HG03139 (cell line): Measurements from ENCODE around the gene CRYBB3.
"Not testable (repeated sequence)": the region's sequence is repeated elsewhere in the genome, so short reads cannot be mapped to it uniquely, and the experiment has no call there.

Source experiments
- ATAC-seq: cut with Tn5 transposase; IDR thresholded peaks from one replicate; pipeline ENCODE4 v1.9.1; 2021; ENCODE audit not compliant: unreplicated experiment

Gene CRYBB3

DNA sequence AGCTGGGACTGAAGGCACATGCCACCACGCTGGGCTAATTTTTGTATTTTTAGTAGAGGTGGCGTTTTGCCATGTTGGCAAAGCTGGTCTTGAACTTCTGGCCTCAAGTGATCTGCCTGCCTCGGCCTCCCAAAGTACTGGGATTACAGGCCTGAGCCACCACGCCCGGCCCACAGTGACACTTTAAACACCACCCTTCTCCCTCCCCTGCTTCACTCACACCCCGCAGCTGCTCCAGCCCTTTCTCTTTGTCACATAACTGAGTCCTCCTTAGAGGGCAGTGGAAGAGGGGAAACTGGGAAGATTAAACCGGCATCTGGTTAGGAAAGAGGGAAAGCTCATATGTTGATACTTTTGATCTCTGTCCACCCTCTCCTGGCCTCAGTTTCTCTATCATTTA, 4.9 kb downstream of the CRYBB3 start:
- ATAC-seq: not testable (repeated sequence)

DNA sequence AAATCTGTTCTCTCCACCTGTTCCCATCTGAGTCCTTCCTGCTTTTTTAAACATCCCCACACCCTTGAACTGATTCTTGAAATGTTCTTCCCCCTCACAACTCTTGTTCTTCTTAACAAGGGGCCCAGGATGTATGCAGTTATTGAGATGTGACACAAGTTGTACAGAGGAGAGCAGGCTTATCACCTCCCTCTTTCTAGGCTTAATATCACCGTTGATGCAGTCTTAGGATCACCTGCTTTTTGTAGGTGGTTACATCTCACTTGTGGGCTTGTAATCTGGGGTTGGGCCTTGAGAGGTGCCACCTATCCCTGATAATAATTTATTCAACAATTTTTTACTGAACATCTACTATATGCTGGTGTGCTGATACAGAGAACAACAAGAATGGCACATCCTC, 6.2 kb downstream of the CRYBB3 start:
- ATAC-seq: no peak

DNA sequence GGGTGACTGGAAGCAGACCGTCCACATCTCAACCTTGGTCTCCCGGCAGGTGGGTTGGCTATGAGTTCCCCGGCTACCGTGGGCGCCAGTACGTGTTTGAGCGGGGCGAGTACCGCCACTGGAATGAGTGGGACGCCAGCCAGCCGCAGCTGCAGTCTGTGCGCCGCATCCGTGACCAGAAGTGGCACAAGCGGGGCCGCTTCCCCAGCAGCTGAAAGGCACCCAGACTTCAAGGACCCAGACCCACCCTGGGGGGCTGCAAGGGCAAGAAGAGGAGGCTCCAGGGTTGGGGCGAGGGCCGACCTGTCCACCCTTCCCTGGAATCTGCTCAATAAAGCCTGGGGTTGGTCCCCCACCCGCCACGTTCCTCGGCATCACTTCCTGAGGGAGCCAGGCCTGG, 7.3 kb downstream of the CRYBB3 start:
- ATAC-seq: no peak

DNA sequence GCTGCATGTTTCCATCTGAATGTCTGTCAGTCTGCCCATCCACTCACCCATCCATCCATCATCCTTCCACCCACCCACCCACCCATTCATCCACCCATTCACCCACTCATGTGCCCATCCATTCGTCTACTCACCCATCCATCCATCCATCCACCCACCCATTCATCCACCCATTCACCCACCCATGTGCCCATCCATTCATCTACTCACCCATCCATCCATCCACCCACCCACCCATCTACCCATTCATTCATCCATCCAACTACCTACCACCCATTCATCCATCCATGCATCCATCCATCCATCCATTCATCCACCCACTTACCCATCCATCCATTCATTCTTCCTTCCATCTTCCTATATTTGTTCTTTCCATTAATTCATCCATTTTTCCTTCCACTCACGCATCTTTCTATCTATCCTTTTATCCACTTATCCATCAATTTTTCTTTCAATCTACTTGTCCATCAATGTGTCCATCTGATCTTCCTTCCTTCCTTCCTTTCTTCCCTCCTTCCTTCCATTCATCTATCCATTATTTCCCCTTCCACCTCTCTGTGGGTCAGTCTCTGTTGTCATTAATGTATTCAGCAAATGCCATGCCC, 8.0 kb downstream of the CRYBB3 start:
- no peak for ATAC-seq

DNA sequence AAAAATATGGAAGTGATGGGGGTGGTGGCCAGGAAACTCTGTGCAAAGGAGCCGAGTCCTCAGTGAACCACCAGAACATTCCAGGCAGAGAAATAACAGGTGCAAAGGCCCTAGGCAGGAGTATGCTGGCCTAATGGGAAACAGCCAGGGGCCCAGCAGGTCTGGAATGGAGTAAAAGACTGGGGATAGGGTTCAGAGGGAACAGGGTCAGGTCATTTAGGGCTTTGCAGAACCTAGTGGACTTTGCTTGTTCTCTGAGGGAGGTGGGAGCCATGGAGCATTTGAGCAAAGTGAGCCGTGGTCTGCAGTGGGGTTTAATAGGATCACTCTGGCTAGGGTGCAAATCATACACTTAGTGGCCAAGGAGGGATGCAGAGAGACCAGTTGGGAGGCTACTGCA, 8.7 kb downstream of the CRYBB3 start:
- ATAC-seq: no peak

DNA sequence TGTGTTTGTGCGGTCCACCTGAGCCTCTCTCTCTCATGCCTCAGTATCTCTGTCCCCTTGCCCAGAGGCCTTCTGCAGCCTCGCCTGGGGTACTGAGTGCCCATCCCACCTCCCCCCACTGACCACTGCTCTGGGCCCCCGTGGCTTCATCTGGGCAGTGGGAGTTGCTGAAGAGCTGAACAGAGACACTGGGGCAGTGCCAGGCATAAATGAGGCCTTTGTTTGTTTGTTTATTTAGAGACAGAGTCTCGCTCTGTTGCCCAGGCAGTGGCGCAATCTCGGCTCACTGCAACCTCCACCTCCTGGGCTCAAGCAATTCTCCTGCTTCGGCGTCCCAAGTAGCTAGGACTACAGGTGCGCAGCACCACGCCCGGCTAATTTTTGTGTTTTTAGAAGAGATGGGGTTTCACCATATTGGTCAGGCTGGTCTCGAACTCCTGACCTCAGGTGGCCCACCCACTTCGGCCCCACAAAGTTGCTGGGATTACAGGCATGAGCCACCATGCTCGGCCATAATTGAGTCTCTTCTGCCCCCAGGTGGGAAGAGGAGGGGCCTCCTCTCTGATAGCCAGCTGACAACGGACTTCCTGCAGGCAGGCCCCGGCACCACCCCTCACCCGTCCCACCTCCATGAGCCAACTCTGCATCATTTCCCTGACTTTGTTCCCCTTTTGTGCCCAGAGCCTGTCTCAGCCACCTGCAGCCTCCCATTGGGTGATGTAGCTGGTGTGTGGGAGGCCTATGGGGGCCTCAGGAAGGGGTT, 9.3 kb downstream of the CRYBB3 start:
- ATAC-seq: no peak

DNA sequence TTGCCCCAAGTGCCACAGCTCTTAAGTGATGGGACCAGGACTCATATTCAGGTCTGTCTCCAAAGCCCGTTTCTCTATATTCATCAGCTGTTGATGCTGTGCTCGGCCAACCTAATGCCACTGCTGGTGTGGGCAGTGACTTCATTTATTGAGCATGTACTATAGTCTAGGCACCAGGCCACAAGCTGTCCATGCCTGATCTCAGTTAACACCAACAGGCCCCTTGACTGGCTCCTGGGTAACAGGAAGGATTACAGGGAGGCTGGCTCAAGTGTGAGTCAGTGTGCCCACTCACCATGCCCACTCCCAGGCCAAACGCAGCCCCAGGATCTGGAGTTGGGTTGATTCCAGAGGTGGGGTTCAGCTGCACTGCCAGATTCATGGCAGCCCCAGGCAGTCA, 11.1 kb downstream of the CRYBB3 start:
- no peak for ATAC-seq

DNA sequence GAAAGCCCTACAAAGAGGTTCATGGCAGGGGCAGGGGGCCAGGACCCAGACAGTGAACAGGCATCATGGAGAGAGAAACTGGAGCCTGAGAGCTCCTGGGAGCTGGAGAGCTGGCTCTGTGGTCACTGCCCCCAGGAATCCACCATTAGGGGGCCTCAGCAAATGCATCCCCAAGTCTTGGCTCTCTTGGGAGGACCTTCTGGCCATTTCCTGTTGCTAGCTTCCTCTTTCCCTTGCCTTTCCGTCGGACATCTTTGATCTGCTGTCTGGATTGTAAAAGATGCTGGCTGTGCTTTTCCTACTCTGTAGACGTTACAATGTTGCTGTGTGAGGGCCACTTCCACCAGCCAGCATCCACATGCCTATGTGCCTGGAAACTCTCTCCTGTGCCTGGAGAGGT, 12.7 kb downstream of the CRYBB3 start:
- ATAC-seq: no peak

DNA sequence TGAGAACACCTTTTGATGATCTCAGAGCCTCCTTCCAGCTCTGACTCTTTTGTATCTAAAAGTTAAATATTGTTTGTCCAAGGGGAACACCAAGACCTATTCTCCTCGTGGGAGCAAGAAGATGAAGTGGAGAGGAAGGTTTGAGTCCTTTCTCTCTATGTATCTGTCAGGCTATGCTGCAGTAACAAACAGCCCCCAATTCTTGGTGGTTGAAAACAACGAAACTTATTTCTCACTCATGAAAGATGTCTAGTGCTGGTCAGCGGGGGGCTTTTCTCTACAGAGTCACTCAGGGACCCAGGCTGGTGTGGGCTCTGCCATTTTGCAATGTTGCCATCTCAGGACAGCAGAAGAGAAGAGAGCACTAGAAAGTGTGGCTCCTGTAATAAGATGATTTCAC, 13.6 kb downstream of the CRYBB3 start:
- ATAC-seq: no peak

DNA sequence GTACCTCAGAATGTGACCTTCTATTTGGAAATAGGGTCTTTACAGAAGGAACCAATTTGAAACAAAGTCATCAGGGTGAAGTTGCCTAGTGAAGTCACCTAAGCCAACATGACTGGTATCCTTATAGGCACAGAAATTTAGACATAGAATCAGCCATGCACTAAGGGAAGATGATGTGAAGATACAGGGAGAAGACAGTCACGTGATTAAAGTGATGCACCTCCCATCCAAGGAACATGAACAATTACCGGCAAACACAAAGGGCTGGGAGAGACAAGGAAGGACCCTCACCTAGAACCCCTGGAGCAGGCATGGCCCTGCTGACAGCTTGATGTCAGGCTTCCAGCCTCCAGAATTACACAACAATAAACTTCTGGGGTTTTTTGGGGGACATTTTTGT, 16.6 kb downstream of the CRYBB3 start:
- ATAC-seq: no peak

DNA sequence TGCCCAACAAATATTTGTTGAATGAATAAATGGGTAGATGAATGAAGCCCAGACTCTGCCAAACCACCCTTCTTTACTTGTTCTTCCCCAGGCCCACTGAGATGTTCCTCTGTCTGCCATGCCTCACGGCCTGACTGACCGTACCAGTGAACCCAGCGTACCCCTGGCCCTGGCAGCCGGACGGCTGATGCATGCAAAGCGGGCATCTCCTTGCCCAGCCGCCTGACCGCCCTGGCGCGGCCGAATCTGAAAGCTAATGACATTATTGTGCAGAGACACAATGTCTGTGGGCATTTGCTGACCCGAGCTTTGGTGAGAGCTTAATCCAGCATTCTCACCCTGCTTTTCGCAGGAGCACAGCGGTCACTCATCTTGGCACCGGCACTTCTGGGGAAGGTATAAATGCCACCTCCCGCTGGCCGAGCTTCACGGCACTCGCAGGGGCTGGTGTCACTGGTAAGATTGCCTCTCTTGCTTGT, 19.6 kb downstream of the CRYBB3 start, which contains the start of gene CRYBB2:
Gene CRYBB2 (plus strand): TSS at position 429 of the 479 bp plus-strand sequence. CDS start 1,791 bp downstream, outside the sequence.
- no peak for ATAC-seq

DNA sequence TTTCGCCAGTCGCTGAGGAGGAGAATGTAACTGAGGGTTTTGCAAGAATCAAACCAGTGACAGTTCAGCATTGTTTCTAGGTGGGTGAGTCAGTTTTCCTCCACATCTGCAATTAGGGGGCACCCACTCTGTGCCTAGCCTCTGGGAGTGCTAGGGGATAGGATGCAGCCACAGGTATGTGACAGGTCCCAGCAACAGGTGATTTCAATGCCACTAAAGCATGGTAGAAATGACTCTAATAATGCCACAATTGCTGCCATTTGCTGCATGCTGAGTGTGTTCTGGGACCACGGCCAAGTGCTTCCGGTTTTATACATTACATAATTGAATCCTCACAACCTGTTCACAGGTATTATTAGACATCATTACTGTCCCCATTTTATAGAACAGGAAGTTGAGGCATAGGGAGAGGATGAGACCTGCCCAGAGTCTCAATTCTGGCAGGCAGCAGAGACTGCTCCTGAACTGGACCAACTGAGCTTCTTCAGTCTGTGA, 20.3 kb downstream of the CRYBB3 start:
- no peak for ATAC-seq

DNA sequence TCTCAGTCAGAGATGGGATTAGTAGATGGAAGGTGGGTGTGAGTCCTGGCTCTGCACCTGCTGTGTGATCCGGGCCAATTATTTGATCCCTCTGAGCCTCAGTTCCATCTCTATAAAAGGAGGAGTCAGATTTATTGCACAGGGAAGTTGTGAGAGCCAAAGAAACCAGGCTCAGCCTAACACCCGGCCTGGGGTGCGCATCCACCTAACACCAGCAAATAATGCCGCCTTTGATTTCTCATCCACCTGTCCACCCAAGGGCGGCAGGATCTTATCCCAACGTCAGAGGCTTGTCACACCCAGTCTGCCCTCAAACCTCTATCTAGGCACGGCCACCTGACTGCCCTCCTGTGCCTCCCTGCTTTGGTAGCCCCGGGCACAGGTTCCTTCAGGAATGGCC, 22.1 kb downstream of the CRYBB3 start:
- no peak for ATAC-seq

DNA sequence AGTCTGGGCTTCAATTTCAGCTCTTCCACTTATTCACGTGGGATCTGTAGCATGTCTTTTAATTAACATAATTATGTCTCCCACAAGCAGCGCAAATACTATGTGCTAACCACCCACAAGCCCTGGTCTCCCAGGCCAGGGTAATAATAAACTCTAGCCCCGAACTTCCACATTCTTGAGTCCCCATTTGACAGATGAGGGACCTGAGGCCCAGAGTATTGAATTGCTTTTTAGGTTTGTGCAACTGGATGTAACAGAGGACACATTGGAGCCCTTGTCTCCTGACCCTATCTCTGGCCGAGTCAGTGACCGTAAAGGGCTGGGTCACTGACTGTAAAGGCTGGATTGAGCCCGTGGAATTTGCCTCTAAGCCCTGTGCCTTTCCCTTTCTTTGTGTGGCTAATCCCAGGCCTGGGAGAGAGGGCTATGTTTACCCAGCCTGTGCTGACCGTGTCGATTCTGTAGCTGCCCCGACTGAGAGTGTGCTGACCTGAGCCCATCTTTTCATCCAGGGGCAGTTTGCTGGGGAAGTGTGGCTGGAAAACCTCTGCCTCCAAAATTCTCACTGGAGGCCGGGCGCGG, 23.7 kb downstream of the CRYBB3 start:
- ATAC-seq: no peak

DNA sequence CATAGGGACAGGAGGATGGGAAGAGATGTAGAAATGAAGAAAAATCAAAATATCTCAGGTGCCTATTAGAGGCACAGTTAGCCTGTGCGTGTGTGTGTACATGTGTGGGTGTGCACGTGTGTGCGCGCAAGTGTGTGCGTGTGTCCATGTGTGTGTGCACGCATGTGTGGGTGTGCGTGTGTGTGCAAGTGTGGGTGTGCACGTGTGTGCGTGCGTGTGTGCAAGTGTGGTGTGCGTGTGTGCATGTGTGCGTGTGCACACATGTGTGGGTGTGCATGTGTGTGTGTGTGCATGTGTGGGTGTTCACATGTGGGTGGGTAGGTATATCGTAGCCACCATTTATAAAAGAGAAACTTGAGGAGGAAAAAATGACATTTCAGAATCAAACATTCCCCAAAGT, 29.2 kb downstream of the CRYBB3 start:
- ATAC-seq: no peak

DNA sequence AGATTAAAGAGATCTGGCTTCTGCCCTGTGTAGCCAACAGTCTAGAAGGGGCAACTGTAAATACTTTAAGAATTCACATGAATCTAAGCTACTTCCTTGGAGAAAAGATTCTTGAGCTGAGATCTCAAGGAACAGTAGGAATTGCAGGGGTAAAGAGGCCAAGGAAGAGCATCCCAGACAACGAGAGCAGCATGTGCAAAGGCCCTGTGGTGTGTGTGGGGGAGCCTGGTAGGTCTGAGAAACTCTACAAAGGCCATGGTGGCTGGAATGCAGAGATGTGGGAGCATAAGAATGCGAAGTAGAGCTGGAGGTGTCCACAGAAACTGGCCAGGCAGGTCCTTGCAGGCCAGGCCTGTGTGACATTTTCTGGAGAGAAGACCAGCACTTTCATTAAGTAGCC, 31.1 kb downstream of the CRYBB3 start:
- ATAC-seq: not testable (repeated sequence)

DNA sequence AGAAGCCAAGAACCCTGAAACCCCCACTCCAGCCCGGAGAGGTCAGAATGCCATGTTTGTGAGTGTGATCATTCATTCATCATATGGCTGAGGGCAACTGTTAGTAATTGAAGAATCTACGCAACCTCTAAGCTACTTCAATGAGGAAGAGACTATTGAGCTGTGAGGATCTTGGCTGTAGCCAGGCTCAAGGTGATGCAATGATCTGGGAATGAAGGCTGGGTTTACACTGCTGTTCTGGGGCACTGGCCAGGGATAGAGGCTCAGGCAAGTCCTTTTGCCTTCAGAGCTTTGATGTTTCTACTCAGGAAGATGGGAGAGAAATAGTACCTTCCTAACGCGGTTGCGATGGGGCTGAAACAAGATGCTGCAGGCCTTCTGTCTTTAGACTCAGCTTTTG, 32.6 kb downstream of the CRYBB3 start:
- no peak for ATAC-seq

DNA sequence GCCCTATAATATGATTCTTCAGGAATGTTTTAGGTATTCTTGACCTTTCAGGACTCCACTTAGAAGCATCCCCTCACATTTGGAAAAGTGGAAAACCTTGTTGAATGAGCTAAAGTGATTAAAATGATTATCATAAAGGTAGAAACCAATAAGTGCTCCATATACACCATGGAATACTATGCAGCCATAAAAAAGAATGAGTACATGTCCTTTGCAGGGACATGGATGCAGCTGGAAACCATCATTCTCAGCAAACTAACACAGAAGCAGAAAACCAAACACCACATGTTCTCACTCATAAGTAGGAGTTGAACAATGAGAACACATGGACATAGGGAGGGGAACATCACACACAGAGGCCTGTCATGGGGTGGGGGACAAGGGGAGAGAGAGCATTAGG, 34.0 kb downstream of the CRYBB3 start:
- ATAC-seq: not testable (repeated sequence)

DNA sequence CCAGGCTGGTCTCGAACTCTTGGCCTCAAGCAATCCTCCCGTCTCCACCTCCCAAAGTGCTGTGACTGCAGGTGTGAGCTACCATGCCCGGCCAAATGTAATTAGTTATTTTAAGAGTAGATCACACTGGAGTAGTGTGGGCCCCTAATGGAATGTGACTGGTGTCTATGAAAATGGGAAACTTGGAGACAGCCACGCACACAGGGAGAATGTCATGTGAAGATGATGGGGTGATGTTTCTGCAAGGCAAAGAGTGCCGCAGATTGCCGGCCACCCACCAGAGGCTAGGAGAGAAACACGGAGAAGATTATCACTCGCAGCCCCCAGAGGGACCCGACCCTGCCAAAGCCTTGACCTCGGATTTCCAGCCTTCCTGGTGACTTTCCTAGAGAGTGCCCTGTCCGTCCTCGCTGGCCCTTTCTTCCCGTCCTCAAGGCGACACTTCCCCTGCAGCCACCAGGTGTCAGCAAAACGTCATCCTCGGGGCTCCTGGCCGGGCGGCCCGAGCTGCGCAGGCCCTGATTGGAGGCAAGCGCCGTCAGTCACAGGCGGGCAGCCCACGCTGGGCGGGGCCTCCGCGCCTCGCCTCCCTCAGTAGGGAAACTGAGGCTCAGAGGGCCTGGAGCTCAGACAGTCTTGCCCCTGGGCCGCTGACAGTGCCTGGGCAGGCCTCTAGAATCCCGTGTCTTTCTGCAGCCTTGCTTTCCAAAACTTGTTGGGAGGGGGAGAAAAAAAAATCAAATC, 36.1 kb downstream of the CRYBB3 start:
- ATAC-seq: no peak

DNA sequence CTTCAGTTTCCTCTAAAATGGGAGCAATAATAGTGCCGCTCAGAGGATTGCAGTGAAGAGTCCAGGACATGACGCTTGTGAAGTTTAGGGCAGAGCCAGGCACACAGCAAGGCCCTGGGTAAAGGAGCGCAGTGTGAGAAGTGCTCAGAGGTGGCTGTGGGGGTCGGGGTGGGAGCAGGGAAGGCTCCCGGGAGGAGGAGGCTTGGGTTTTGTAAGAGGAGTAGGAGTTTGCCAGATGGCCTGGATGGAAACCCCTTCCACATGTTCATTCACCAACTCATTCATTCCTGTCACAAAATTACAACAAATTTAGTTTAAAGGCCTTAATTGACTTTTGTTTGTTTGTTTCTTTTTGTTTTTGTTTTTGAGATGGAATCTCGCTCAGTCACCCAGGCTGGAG, 36.8 kb downstream of the CRYBB3 start:
- no peak for ATAC-seq

DNA sequence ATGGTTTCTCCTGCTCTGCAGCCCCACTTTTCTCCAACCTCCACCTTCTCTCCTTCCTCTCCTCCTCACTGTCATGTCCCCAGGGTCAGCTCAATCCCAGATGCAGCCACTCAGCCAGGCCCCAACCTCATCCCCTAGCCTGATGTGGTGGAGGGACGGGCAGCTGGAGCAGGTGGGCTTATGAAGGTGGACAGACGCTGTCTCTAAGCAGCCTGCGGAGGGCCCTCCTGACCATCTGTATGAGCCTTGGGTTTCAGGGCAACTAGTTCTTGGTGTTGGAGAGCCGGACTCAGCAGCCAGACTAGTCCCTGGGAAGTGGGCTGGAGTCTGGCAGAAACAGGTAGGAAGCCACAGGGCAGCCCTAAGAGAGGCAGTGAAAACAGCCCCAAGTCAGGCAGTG, 37.8 kb downstream of the CRYBB3 start:
- no peak for ATAC-seq
